ENCODE data around the gene TMEM63B. TPM values are rescaled to one million over a fixed set of nuclear protein-coding genes. Genes with fewer than 3 reads are reported as not detected.
"Not testable (repeated sequence)": the region's sequence is repeated elsewhere in the genome, so short reads cannot be mapped to it uniquely, and the experiment has no call there.

The TMEM63B gene
- total RNA-seq, 1 donor from 2014 or later = 20.3 TPM

- no peak overlapping the region for H3K27ac Mint-ChIP-seq
- intact Hi-C loops (cut with micrococcal nuclease) = no loop called here
These were observed 38.3 kb upstream of the TMEM63B start for GRCh38 chr6:44088827-44089590.

GRCh38 chr6:44090465-44090864, 36.9 kb upstream of the TMEM63B start:
- Mint-ChIP-seq H3K4me3 (ENCODE audit: low read depth) (no peak overlapping the region), H3K9me3 (no peaks in the 10 kb centered on the region), H3K36me3 (ENCODE audit: low read depth) (peaks cover 4% of the 10 kb centered on the region), H3K27me3 (ENCODE audit: low read depth) (no peaks in the 10 kb centered on the region), H3K27ac (no peak overlapping the region), H3K4me1 (ENCODE audit: low read depth) (peaks cover 2% of the 10 kb centered on the region)
- no peak for DNase-seq (ENCODE audit: low spot score)
- intact Hi-C loops (cut with micrococcal nuclease) = loop anchor here (10.0 kb wide), 2 partner anchors 144 to 244 kb away; no protein-coding TSS in a partner anchor

More at GRCh38 chr6:44088827-44089590, 38.3 kb upstream of the TMEM63B start:
- H3K4me3 Mint-ChIP-seq (ENCODE audit: low read depth) = no peak overlapping the region
- H3K36me3 Mint-ChIP-seq (ENCODE audit: low read depth) = peaks cover 4% of the 10 kb centered on the region
- DNase-seq (ENCODE audit: low spot score) = no peak
- H3K9me3 Mint-ChIP-seq = no peaks in the 10 kb centered on the region
- no peaks in the 10 kb centered on the region for H3K27me3 Mint-ChIP-seq (ENCODE audit: low read depth)
- H3K4me1 Mint-ChIP-seq (ENCODE audit: low read depth) = peaks cover 4% of the 10 kb centered on the region

DNA sequence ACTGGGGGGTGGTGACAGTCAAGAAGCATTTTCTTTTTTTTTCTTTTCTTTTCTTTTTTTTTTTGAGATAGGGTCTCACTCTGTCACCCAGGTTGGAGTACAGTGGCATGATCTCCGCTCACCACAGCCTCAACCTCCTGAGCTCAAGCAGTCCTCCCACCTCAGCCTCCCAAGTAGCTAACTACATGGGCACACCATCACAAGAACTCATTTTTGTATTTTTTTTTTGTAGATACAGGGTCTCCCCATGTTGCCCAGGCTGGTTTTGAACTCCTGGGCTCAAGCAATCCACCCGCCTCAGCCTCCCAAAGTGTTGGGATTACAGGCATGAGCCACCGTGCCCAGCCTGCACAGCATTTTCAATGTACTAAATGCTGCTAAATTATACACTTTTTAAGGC, 36.0 kb upstream of the TMEM63B start:
- H3K4me1 Mint-ChIP-seq (ENCODE audit: low read depth); DNase-seq (ENCODE audit: low spot score); H3K4me3 Mint-ChIP-seq (ENCODE audit: low read depth); H3K36me3 Mint-ChIP-seq (ENCODE audit: low read depth); H3K27ac Mint-ChIP-seq; H3K27me3 Mint-ChIP-seq (ENCODE audit: low read depth); H3K9me3 Mint-ChIP-seq: not testable (repeated sequence)
- intact Hi-C loops (cut with micrococcal nuclease) = loop anchor here (10.0 kb wide), 2 partner anchors 143 to 243 kb away; no protein-coding TSS in a partner anchor

GRCh38 chr6:44091981-44092884, 35.1 kb upstream of the TMEM63B start:
- no peak overlapping the region for H3K27ac Mint-ChIP-seq
- intact Hi-C loops (cut with micrococcal nuclease) = loop anchor here (10.0 kb wide), 2 partner anchors 143 to 243 kb away; no protein-coding TSS in a partner anchor
- no peak overlapping the region for H3K4me3 Mint-ChIP-seq (ENCODE audit: low read depth)

DNA sequence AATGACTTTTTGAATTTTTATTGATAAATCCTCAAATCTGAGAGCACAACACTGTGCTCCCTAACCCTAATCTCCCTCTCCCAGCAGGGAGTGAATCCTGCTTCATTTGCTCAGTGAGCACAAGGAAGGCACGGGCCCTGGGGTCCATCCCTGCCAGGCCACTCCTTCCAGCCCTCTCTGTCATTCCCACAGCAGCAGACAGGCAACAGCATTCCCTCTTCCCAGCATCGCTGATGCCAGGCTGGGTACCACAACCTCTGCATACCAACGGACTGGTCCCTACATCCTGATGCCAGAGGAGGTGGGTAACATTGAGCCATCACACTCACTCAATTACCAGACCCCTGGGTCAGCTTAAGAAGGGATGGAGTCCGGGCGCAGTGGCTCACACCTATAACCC, 34.3 kb upstream of the TMEM63B start:
- intact Hi-C loops (cut with micrococcal nuclease) = loop anchor here (10.0 kb wide), 2 partner anchors 142 to 242 kb away; no protein-coding TSS in a partner anchor
- no peak overlapping the region for H3K4me3 Mint-ChIP-seq (ENCODE audit: low read depth)
- H3K9me3 Mint-ChIP-seq = no peaks in the 10 kb centered on the region
- DNase-seq (ENCODE audit: low spot score) = no peak
- H3K4me1 Mint-ChIP-seq (ENCODE audit: low read depth) = no peaks in the 10 kb centered on the region
- H3K36me3 Mint-ChIP-seq (ENCODE audit: low read depth) = peaks cover 4% of the 10 kb centered on the region
- no peak overlapping the region for H3K27ac Mint-ChIP-seq
- H3K27me3 Mint-ChIP-seq (ENCODE audit: low read depth) = no peaks in the 10 kb centered on the region

More at GRCh38 chr6:44091981-44092884, 35.1 kb upstream of the TMEM63B start:
- DNase-seq (ENCODE audit: low spot score) = no peak
- peaks cover 4% of the 10 kb centered on the region for H3K36me3 Mint-ChIP-seq (ENCODE audit: low read depth)
- no peaks in the 10 kb centered on the region for H3K4me1 Mint-ChIP-seq (ENCODE audit: low read depth)
- no peaks in the 10 kb centered on the region for H3K27me3 Mint-ChIP-seq (ENCODE audit: low read depth)
- no peaks in the 10 kb centered on the region for H3K9me3 Mint-ChIP-seq

GRCh38 chr6:44093750-44094402, 33.5 kb upstream of the TMEM63B start:
- no peaks in the 10 kb centered on the region for H3K27me3 Mint-ChIP-seq (ENCODE audit: low read depth)
- DNase-seq (ENCODE audit: low spot score) = no peak
- no peaks in the 10 kb centered on the region for H3K9me3 Mint-ChIP-seq
- no peaks in the 10 kb centered on the region for H3K4me1 Mint-ChIP-seq (ENCODE audit: low read depth)
- H3K36me3 Mint-ChIP-seq (ENCODE audit: low read depth) = peaks cover 4% of the 10 kb centered on the region
- no peak overlapping the region for H3K27ac Mint-ChIP-seq
- H3K4me3 Mint-ChIP-seq (ENCODE audit: low read depth) = no peak overlapping the region
- intact Hi-C loops (cut with micrococcal nuclease) = loop anchor here (10.0 kb wide), 2 partner anchors 141 to 241 kb away; no protein-coding TSS in a partner anchor

DNA sequence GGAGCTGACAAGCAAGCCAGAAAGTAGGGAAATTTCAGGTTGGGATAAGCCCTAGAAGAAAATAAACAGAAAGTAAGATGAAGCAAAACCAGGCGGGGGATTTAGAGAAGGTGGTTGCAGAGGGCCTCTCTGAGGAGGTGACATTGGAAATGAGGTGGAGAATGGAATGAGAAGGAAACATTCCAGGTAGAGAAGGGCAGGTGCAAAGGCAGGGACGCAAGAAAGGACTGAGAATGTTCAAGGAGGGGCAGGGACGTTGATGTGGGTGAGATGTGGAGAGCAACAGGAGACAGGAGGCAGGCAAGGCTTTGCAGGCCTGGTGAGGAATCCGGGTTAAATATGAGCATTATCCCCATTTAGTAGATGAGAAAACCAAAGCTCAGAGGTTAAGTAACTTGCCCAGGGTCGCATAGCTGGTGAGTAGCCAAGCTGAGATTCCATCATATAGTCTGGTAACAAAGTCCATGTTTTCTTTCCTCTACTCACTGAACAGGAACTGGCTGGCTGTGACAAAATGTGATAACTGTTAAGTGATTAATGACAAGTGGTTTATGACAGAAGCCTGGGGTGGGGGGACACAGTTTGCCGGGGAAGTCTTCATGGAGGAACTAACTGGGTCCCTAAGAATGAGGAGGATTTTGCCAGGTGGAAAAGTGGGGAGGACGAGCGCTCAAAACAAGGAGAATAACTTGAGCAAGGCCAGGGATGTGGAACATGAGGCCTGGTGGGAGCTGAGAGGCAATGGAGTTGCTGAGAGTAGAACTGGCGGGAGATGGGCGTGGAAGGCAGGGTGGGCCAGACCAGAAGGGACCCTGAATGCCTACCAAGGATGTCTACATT, 32.7 kb upstream of the TMEM63B start:
- no peaks in the 10 kb centered on the region for H3K9me3 Mint-ChIP-seq
- no peaks in the 10 kb centered on the region for H3K4me1 Mint-ChIP-seq (ENCODE audit: low read depth)
- intact Hi-C loops (cut with micrococcal nuclease) = loop anchor here (10.0 kb wide), 2 partner anchors 140 to 240 kb away; no protein-coding TSS in a partner anchor
- no peak overlapping the region for H3K27ac Mint-ChIP-seq
- DNase-seq (ENCODE audit: low spot score) = no peak
- no peaks in the 10 kb centered on the region for H3K27me3 Mint-ChIP-seq (ENCODE audit: low read depth)
- H3K36me3 Mint-ChIP-seq (ENCODE audit: low read depth) = peaks cover 4% of the 10 kb centered on the region
- H3K4me3 Mint-ChIP-seq (ENCODE audit: low read depth) = no peak overlapping the region

GRCh38 chr6:44095243-44095623, 32.1 kb upstream of the TMEM63B start:
- intact Hi-C loops (cut with micrococcal nuclease) = loop anchor here (10.0 kb wide), 2 partner anchors 140 to 240 kb away; no protein-coding TSS in a partner anchor
- H3K9me3 Mint-ChIP-seq; H3K4me1 Mint-ChIP-seq (ENCODE audit: low read depth); DNase-seq (ENCODE audit: low spot score); H3K4me3 Mint-ChIP-seq (ENCODE audit: low read depth); H3K27ac Mint-ChIP-seq; H3K27me3 Mint-ChIP-seq (ENCODE audit: low read depth); H3K36me3 Mint-ChIP-seq (ENCODE audit: low read depth): not testable (repeated sequence)

DNA sequence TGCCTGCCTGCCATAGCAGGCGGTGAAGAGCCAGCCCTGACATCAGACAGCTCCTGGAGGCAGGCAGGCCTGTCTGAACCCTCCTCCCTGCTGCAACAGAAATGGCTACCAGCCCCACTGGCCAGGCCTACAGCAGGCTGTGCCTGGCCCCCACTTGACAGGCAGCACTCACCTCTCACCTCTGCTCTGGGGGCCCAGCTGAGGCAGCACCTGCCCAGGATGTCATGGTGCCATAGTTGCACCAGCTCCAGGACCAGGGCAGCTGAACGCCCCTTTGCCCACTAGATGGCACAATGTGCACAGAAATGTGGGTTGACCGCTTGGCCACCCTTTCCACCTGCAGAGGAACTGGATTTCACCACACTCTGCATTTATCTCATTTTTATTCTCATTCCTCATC, 30.7 kb upstream of the TMEM63B start:
- H3K27ac Mint-ChIP-seq = no peak overlapping the region
- H3K4me3 Mint-ChIP-seq (ENCODE audit: low read depth) = no peak overlapping the region
- no peaks in the 10 kb centered on the region for H3K27me3 Mint-ChIP-seq (ENCODE audit: low read depth)
- H3K9me3 Mint-ChIP-seq = no peaks in the 10 kb centered on the region
- peak; percentile 56 for DNase-seq (ENCODE audit: low spot score)
- intact Hi-C loops (cut with micrococcal nuclease) = loop anchor here (1.0 to 10.0 kb wide), 3 partner anchors 55 to 238 kb away; no protein-coding TSS in a partner anchor
- H3K36me3 Mint-ChIP-seq (ENCODE audit: low read depth) = no peaks in the 10 kb centered on the region
- no peaks in the 10 kb centered on the region for H3K4me1 Mint-ChIP-seq (ENCODE audit: low read depth)

DNA sequence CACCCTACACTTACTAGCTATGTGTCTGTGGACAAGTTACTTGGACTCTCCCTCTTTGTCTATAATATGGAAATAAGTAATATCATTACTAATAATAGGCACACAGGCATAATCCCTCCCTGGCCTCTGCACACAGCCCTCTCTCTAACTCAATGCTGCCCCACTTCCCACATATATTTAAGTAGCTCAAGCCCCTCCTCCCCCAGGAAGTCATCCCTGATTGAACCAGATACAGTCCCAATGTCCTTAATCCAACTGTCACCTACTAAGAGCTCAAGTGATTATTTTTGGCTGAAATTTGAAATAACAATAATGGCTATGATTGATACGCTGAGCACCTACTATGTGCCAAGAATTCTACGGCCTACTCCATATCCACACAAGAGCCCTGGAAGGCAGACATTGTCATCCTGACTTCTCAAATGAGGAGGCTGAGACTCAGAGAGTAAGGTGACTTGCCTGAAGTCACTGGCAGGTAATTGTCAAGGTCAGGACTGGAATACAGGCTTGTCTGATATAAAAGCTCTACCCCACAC, 29.5 kb upstream of the TMEM63B start:
- Mint-ChIP-seq H3K4me3 (ENCODE audit: low read depth) (no peak overlapping the region), H3K36me3 (ENCODE audit: low read depth) (no peaks in the 10 kb centered on the region), H3K9me3 (no peaks in the 10 kb centered on the region), H3K27me3 (ENCODE audit: low read depth) (no peaks in the 10 kb centered on the region), H3K4me1 (ENCODE audit: low read depth) (peaks cover 5% of the 10 kb centered on the region), H3K27ac (no peak overlapping the region)
- intact Hi-C loops (cut with micrococcal nuclease) = loop anchor here (10.0 kb wide), 2 partner anchors 137 to 237 kb away; no protein-coding TSS in a partner anchor
- no peak for DNase-seq (ENCODE audit: low spot score)

GRCh38 chr6:44099192-44099591, 28.2 kb upstream of the TMEM63B start:
- H3K27me3 Mint-ChIP-seq (ENCODE audit: low read depth) = no peaks in the 10 kb centered on the region
- intact Hi-C loops (cut with micrococcal nuclease) = loop anchor here (10.0 kb wide), 2 partner anchors 136 to 236 kb away; no protein-coding TSS in a partner anchor
- peaks cover 4% of the 10 kb centered on the region for H3K36me3 Mint-ChIP-seq (ENCODE audit: low read depth)
- H3K9me3 Mint-ChIP-seq = no peaks in the 10 kb centered on the region
- peaks cover 5% of the 10 kb centered on the region for H3K4me1 Mint-ChIP-seq (ENCODE audit: low read depth)
- H3K27ac Mint-ChIP-seq = no peak overlapping the region
- no peak for DNase-seq (ENCODE audit: low spot score)
- H3K4me3 Mint-ChIP-seq (ENCODE audit: low read depth) = no peak overlapping the region

Data from activated T-helper 2 cell treated with anti-CD3 and anti-CD28 coated beads, Interferon-gamma antibody, Interleukin-2, Interleukin-4, amounts not matched to agents 10 μg/mL and 5 μg/mL and 100 μg/mL, durations not matched to agents 14 hours and 24 hours and 36 hours (primary cell).